Activated T-helper 2 cell treated with anti-CD3 and anti-CD28 coated beads, Interferon-gamma antibody, Interleukin-2, Interleukin-4, amounts not matched to agents 10 μg/mL and 5 μg/mL and 100 μg/mL, durations not matched to agents 14 hours and 24 hours and 36 hours (primary cell): Measurements from ENCODE around the gene EXOSC10. TPM values are rescaled to one million over a fixed set of nuclear protein-coding genes. Genes with fewer than 3 reads are reported as not detected.
A peak's percentile ranks its signal among the peaks of the same experiment; 100 is the strongest.
"Not testable (repeated sequence)": the region's sequence is repeated elsewhere in the genome, so short reads cannot be mapped to it uniquely, and the experiment has no call there.

ENCODE experiments used
- DNase-seq: peaks from one replicate; pipeline ENCODE4 v3.0.0; 2021; ENCODE audit warnings: low spot score
- H3K27ac Mint-ChIP-seq: one replicate; pipeline ENCODE4 v1.8.0; 2021; ENCODE audit warnings: mixed read lengths
- H3K27me3 Mint-ChIP-seq: one replicate; pipeline ENCODE4 v1.8.0; 2021; ENCODE audit warnings: low read depth, mixed read lengths
- H3K36me3 Mint-ChIP-seq: one replicate; pipeline ENCODE4 v1.8.0; 2021; ENCODE audit warnings: low read depth, mixed read lengths
- H3K4me1 Mint-ChIP-seq: one replicate; pipeline ENCODE4 v1.8.0; 2021; ENCODE audit warnings: low read depth, mixed read lengths
- H3K4me3 Mint-ChIP-seq: one replicate; pipeline ENCODE4 v1.8.0; 2021; ENCODE audit warnings: low read depth, mild to moderate bottlenecking, moderate library complexity, mixed read lengths
- H3K9me3 Mint-ChIP-seq: one replicate; pipeline ENCODE4 v1.8.0; 2021; ENCODE audit warnings: mixed read lengths
- intact Hi-C: fragments of 100-400 bp; cut with micrococcal nuclease; formaldehyde crosslinking; loops from one replicate; pipeline ENCODE4 v1.15.1; 2023
- total RNA-seq: library from RNA; stranded (reverse); gene quantifications from 2 replicates; pipeline ENCODE4 v1.2.3, GENCODE V29; 2022

EXOSC10 gene
- total RNA-seq, 1 donor from 2014 or later, result 102 TPM

DNA sequence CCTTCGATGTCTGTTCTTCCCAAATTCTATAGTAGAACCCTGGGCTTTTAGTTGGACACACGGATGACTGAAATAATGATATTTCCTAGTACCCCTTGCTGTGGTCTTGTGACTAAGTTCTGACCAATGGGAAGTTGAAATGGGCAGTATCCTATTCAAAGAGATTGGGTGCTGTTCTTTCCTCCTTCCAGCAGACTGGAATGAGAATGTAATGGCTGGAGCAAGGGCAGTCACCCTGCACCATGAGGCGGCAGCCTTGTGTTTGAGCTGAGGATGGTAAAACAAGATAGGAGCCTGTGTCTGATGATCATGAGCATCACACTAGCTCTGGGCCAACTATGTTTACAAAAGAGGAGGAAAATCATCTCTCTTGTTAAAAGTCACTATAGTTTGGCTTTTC is 34.7 kb downstream of the EXOSC10 start:
- intact Hi-C loops, result loop anchor here (5.0 to 10.0 kb wide), 2 partner anchors 50 to 197 kb away; partner anchors contain the start of genes MTOR and TARDBP
- H3K9me3 Mint-ChIP-seq, result no peaks in the 10 kb centered on the region
- peaks cover 25% of the 10 kb centered on the region for H3K4me1 Mint-ChIP-seq

DNA sequence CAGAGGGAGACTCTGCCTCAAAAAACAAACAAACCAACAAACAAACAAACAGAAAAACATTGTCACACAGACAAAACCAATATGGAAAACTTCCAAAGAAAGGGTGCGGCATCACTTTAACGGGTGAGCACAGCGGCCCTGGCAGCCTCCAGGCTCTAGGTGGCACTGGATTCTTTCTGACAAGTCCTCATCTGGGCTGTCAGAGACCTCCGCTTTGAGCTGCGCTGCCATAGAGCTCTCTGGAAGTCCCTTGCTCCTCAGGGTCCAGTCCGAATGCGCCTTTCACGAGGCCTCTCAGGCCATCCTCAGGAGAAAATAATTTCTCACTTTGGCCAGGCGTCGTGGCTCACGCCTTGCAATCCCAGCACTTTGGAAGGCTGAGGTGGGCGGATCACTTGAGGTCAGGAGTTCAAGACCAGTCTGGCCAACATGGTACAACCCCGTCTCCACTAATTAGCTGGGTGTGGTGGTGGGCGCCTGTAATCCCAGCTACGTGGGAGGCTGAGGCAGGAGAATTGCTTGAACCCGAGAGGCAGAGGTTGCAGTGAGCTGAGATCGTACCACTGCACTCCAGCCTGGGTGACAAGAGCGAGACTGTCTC is 35.6 kb downstream of the EXOSC10 start:
- Mint-ChIP-seq H3K4me1 (peaks cover 23% of the 10 kb centered on the region), H3K36me3 (peaks cover 62% of the 10 kb centered on the region)
- not testable (repeated sequence) for H3K4me3 Mint-ChIP-seq, H3K9me3 Mint-ChIP-seq, H3K27ac Mint-ChIP-seq, H3K27me3 Mint-ChIP-seq, DNase-seq
- intact Hi-C loops, result loop anchor here (5.0 to 10.0 kb wide), 2 partner anchors 49 to 198 kb away; partner anchors contain the start of genes MTOR and TARDBP

More for the DNA sequence above, 34.7 kb downstream of the EXOSC10 start:
- H3K36me3 Mint-ChIP-seq, result peaks cover 69% of the 10 kb centered on the region
- H3K27ac Mint-ChIP-seq, result no peak overlapping the region
- DNase-seq, result no peak
- no peak overlapping the region for H3K4me3 Mint-ChIP-seq
- no peaks in the 10 kb centered on the region for H3K27me3 Mint-ChIP-seq

DNA sequence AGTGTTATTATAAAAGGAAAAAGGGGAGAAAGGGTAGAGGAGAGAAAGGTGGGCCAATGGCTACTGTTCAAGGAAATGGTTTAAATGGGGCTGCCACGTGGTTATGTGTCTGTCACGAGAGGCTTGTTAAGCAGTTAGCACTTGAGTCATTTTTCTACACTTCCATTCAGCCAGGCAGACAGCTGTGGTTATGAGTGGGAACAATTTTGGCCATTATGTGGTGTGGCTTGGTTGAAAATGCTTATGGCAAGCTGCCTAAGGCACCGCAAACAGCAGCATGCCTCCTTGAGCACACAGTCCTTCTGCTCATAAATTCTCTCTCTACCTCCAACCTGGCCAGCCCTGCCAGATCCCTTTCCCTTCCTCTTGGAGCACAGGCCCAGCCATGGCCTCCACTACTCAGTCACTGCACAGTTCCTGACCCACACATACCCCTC is 36.7 kb downstream of the EXOSC10 start:
- H3K27me3 Mint-ChIP-seq, result no peaks in the 10 kb centered on the region
- peak overlapping the region; percentile 46 for H3K4me3 Mint-ChIP-seq
- peaks cover 61% of the 10 kb centered on the region for H3K36me3 Mint-ChIP-seq
- peaks cover 26% of the 10 kb centered on the region for H3K4me1 Mint-ChIP-seq
- peak; percentile 35 for DNase-seq
- intact Hi-C loops, result loop anchor here (5.0 to 10.0 kb wide), 2 partner anchors 48 to 199 kb away; partner anchors contain the start of genes MTOR and TARDBP
- no peaks in the 10 kb centered on the region for H3K9me3 Mint-ChIP-seq
- peak overlapping the region; percentile 81 for H3K27ac Mint-ChIP-seq

DNA sequence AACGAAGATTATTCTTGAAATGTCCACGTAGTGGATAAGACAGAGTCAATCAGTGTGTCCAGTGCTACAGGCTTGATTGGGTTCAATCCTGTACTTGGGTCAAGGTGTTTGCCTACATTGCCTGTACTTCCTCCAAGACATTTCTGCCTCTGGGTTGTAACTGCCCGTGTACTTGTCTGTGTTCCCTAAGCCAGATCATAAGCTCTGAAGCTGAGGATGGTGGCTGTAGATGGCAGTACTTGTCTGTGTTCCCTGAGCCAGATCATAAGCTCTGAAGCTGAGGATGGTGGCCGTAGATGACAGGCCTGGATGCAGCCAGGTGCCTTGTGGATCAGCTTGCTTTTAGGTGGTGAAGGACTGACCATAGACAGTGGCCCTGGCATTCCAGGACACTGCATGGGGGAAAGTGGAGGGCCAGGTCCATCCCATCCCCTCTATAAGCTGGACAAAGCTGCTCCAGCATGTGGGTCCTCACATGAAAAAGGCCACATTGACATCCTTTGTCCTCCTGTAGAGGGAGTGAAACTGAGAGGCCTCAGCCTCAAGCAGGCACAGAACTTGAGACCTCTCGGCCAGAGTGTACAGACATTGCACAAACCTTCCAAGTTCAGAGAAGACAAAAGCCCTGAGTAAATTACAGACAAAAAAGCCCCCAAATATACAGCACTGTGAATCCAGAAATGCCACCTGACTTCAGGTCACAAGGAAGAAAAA is 37.9 kb downstream of the EXOSC10 start:
- peak overlapping the region; percentile 42 for H3K4me3 Mint-ChIP-seq
- intact Hi-C loops, result loop anchor here (5.0 to 10.0 kb wide), 2 partner anchors 47 to 200 kb away; partner anchors contain the start of genes MTOR and TARDBP
- H3K4me1 Mint-ChIP-seq, result peaks cover 26% of the 10 kb centered on the region
- peaks cover 66% of the 10 kb centered on the region for H3K36me3 Mint-ChIP-seq
- peak overlapping the region; percentile 72 for H3K27ac Mint-ChIP-seq
- DNase-seq, result no peak
- H3K27me3 Mint-ChIP-seq, result no peaks in the 10 kb centered on the region
- no peaks in the 10 kb centered on the region for H3K9me3 Mint-ChIP-seq

DNA sequence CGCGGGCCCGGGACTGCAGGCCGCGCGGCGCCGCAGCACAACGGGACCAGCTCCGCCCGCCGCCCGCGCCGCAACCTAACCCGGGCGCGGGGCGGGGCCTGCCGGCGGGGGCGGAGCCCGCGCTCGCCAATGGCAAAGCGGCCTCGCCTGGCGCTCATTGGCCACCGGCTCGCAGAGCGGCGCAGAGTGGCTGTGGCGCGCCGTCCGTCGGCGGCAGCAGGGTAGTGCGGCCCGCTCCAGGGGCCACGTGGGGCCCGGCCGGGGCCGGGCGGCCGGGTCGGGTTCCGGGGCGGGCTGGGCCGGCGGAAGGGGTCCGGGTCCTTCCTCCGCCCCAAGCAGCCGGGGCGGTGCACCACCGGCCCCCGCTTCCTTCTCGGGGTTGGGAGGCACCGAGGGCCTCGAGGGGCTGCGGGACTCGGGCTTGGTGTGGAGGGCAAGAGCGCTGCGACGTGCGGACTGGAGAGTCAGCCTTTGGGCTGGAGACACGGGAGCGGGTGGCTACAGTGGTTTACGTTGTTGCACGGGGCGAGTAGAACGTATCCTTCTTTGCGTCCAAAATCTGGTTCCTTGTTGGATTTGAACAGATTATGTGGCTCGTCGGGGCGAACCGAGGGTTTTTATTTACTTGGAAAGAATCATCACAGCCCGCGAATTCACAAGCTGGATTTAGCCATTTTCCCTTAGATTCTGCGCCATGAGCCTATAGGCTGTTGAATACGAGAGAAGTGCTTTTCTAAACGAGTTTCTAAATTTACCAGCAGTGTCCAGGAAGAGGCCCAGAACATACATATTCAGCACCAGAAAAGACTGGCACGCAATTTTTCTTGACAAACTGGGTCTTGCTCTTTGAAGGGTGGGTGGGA is 39.5 kb downstream of the EXOSC10 start, which contains the start of gene SRM:
TSS of gene SRM (minus strand) at position 51 of the 863 bp plus-strand sequence. CDS start 75 bp downstream, outside the sequence.
- H3K27me3 Mint-ChIP-seq, result no peaks in the 10 kb centered on the region
- no peaks in the 10 kb centered on the region for H3K9me3 Mint-ChIP-seq
- peaks cover 26% of the 10 kb centered on the region for H3K4me1 Mint-ChIP-seq
- peak; percentile 91 for DNase-seq
- peak within 1 kb of the TSS; percentile 97 for H3K4me3 Mint-ChIP-seq
- H3K36me3 Mint-ChIP-seq, result peaks cover 64% of the 10 kb centered on the region
- intact Hi-C loops, result loop anchor here (1.0 to 10.0 kb wide), 3 partner anchors 39 to 202 kb away; partner anchors contain the start of genes EXOSC10, MTOR and TARDBP
- peak within 1 kb of the TSS; percentile 95 for H3K27ac Mint-ChIP-seq

DNA sequence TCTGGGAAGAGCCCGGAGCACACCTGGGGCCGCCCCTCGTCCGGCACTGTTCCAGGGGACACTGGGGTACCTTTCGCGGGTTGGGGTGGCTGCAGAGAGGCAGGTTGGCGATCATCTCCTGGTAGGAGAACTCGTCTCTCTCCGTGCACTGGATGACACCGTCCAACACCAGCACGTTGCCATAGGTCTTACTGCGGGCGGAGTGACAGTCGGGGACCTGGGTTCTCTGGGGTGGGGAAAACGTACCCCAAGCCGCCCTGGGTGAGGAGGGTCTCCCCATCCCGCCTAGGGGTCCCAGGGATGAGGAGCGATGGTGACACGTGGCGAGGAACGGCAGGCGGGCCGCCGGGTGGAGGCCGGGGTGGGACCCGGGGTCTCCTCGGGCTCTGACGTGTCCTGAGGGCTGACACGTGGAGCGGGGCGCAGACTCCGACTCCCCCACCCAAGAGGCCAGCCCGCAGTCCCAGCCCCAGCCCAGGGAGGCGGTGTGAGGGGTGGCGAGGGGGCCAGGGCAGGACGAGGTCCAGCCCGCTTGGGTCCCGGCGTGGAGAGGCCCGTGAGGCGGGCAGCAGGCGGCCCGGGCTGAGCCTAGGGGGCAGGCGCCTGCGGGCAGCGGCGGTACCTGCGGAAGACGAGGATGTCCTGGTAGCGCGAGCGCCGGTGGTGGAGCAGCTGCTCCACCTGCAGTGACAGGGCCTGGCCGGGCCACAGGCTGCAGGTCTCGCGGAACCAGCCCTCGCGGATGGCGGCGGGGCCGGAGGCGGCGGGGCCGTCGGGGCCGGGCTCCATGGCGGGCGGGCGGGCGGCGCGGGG is 40.3 kb downstream of the EXOSC10 start:
- peaks cover 26% of the 10 kb centered on the region for H3K4me1 Mint-ChIP-seq
- intact Hi-C loops, result no loop called here

DNA sequence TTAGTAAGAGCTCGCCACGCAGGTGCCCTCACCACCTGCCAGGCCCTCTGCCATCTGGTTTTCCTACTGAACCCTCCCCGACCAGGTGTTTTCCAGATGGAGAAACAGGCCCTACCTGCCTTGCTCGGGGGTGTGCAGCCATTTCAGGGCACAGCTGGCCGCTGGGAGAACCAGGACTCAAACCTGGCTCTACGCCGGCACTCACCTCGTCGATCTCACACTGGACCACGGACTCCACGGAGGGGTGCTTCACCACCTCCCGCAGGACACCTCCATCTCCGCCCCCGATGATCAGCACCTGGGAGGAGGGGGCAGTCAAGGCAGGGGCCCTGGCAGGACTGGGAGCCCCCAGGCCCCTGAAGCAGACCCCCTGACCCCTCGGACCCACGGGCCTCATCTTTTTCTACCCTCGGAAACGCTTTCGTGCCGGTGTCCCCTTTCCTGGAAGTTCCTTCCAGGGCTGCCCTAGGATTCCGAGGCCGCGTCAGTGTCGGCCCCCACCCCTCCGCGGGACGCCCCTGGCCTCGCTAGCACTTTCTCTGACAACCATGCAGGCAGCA is 41.0 kb downstream of the EXOSC10 start:
- H3K4me1 Mint-ChIP-seq, result peaks cover 26% of the 10 kb centered on the region
- no peaks in the 10 kb centered on the region for H3K27me3 Mint-ChIP-seq
- H3K4me3 Mint-ChIP-seq, result peak overlapping the region; percentile 95
- peaks cover 61% of the 10 kb centered on the region for H3K36me3 Mint-ChIP-seq
- no peak for DNase-seq
- H3K9me3 Mint-ChIP-seq, result no peaks in the 10 kb centered on the region
- H3K27ac Mint-ChIP-seq, result peak overlapping the region; percentile 88
- intact Hi-C loops, result no loop called here

More for the DNA sequence above, 40.3 kb downstream of the EXOSC10 start:
- DNase-seq, result no peak
- Mint-ChIP-seq H3K36me3 (peaks cover 61% of the 10 kb centered on the region), H3K4me3 (peak overlapping the region; percentile 95), H3K27ac (peak overlapping the region; percentile 88), H3K9me3 (no peaks in the 10 kb centered on the region), H3K27me3 (no peaks in the 10 kb centered on the region)

DNA sequence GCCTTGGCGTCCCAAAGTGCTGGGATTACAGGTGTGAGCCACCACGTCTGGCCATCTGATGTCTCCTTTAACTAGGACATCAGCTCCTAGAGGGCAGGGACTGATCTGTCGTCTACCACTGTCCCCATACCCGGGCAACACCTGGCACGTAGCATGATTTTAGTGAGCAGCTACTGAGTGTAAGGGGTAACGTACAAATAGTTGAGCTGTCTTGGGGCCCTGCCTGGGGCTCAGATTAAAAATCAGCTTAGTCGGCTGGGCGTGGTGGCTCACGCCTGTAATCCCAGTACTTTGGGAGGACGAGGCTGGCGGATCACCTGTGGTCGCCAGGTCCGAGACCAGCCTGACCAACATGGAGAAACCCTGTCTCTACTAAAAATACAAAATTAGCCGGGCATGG is 41.6 kb downstream of the EXOSC10 start:
- H3K36me3 Mint-ChIP-seq, result peaks cover 55% of the 10 kb centered on the region
- no peaks in the 10 kb centered on the region for H3K9me3 Mint-ChIP-seq
- DNase-seq, result no peak
- H3K27me3 Mint-ChIP-seq, result no peaks in the 10 kb centered on the region
- peaks cover 22% of the 10 kb centered on the region for H3K4me1 Mint-ChIP-seq
- intact Hi-C loops, result no loop called here
- H3K4me3 Mint-ChIP-seq, result peak overlapping the region; percentile 95
- H3K27ac Mint-ChIP-seq, result no peak overlapping the region

DNA sequence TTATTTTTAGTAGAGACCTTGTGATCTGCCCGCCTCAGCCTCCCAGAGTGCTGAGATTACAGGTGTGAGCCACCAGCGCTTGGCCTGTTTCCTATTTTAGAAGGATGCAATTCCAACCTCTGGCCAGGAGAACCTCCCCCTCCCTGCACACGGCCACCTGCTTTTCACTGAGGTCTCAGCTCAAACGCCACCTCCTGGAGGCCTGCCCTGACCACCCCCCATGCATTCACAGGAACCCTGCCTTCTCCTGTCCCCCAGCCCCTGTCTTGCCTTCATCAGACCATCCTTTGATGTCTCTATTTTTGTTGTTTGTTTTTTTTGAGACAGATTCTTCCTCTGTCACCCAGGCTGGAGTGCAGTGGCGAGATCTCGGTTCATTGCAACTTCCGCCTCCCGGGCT is 42.2 kb downstream of the EXOSC10 start:
- intact Hi-C loops, result no loop called here
- no peaks in the 10 kb centered on the region for H3K27me3 Mint-ChIP-seq
- H3K36me3 Mint-ChIP-seq, result peaks cover 50% of the 10 kb centered on the region
- no peak overlapping the region for H3K27ac Mint-ChIP-seq
- H3K9me3 Mint-ChIP-seq, result no peaks in the 10 kb centered on the region
- peak overlapping the region; percentile 95 for H3K4me3 Mint-ChIP-seq
- DNase-seq, result no peak
- H3K4me1 Mint-ChIP-seq, result peaks cover 17% of the 10 kb centered on the region

DNA sequence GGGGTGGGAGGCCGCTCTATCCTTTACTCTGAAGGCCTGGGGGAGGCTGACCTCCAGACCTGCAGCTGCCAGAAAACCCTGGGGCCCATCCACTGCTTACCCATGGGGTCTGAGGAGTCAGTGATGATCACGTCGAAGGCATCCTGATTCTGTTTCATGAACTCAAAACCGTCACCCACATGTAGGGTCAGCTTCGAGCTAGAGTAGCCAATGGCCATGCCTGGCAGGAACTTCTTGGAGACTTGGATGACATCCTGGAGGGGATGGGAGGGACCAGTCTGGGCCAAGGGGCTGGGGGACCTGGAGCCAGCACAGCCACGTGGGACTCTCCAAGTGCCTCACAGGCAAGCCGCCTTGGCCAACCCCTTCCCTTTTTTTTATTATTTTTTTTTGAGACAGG is 43.2 kb downstream of the EXOSC10 start:
- Mint-ChIP-seq H3K36me3 (peaks cover 46% of the 10 kb centered on the region), H3K27me3 (no peaks in the 10 kb centered on the region), H3K4me1 (peaks cover 9% of the 10 kb centered on the region), H3K4me3 (no peak overlapping the region), H3K9me3 (no peaks in the 10 kb centered on the region), H3K27ac (no peak overlapping the region)
- intact Hi-C loops, result no loop called here
- no peak for DNase-seq

DNA sequence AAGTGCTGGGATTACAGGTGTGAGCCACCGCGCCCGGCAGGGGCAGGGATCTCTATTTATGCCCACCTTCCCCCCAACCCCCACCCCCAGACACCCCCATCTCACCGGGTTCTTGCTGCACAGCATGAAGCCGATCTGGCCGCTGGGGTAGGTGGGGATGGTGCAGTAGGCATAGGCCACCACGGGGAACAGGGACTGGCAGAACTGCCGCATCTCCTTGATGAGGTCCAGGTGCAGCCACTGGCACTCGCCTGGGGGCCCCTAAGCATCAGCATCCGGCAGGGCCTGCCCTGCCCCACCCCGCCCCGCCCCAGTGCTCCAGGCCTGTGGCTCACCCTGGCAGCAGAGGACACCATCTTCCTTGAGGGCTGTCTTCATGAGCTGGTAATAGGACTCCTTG is 44.0 kb downstream of the EXOSC10 start:
- no peaks in the 10 kb centered on the region for H3K9me3 Mint-ChIP-seq

More for the DNA sequence above, 44.0 kb downstream of the EXOSC10 start:
- Mint-ChIP-seq H3K4me1 (peaks cover 5% of the 10 kb centered on the region), H3K36me3 (peaks cover 44% of the 10 kb centered on the region), H3K4me3 (no peak overlapping the region), H3K27ac (no peak overlapping the region), H3K27me3 (no peaks in the 10 kb centered on the region)
- DNase-seq, result no peak
- intact Hi-C loops, result no loop called here
